ENCODE measurements around the gene VCPKMT. TPM values are rescaled to one million over a fixed set of nuclear protein-coding genes. Genes with fewer than 3 reads are reported as not detected.

The VCPKMT gene
- total and polyA plus RNA-seq, 4 donors, result 2.6 to 5.0 (median 2.9) TPM

DNA sequence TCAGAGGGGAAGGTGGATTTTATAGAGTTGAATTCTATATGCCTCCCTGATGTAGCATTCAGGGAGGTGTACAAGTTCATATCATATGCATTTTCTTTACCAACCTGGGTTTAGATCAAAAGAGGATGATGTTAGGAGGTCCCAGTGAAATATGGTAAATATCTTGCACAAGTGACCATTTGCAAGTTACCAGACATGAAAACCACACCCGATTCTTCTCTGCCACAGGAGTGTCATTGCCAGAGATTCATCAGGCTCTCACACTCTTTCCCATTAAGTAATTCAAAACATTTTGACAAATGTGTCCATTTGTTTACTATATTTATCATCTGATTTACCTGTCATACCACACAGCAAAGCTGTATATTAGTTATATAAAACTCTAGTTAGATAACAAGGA is 44.0 kb downstream of the VCPKMT start:
- Histone ChIP-seq H3K27me3 (ENCODE audit: control insufficient read depth in 4 of 4, insufficient read depth in 4 of 4, low read length in 3 of 4) (no peaks in the 10 kb centered on the region), H3K4me1 (ENCODE audit: control insufficient read depth in 4 of 4, insufficient read depth in 4 of 4, low read length in 3 of 4) (no peaks in the 10 kb centered on the region), H3K27ac (ENCODE audit: low read depth in 1 of 2, low read length in 2 of 2) (no peak overlapping the region), H3K4me3 (ENCODE audit: low read depth in 1 of 3, low read length in 3 of 3) (no peak overlapping the region), H3K9ac (ENCODE audit: low read depth in 1 of 2, low read length in 2 of 2) (no peak overlapping the region), H3K36me3 (ENCODE audit: control insufficient read depth in 4 of 4, insufficient read depth in 3 of 4, low read depth in 1 of 4, low read length in 3 of 4) (no peaks in the 10 kb centered on the region), H3K9me3 (ENCODE audit: control insufficient read depth in 4 of 4, low read length in 3 of 4) (no peaks in the 10 kb centered on the region)
- 47% methylated on average over 1 of the region's 1 CpG for WGBS
- TF ChIP-seq RXRA (IDR thresholded peaks at IDR 0.05), result no peak
- no peak for TF ChIP-seq JUND (IDR thresholded peaks at IDR 0.05)
- TF ChIP-seq, protein P1, sequence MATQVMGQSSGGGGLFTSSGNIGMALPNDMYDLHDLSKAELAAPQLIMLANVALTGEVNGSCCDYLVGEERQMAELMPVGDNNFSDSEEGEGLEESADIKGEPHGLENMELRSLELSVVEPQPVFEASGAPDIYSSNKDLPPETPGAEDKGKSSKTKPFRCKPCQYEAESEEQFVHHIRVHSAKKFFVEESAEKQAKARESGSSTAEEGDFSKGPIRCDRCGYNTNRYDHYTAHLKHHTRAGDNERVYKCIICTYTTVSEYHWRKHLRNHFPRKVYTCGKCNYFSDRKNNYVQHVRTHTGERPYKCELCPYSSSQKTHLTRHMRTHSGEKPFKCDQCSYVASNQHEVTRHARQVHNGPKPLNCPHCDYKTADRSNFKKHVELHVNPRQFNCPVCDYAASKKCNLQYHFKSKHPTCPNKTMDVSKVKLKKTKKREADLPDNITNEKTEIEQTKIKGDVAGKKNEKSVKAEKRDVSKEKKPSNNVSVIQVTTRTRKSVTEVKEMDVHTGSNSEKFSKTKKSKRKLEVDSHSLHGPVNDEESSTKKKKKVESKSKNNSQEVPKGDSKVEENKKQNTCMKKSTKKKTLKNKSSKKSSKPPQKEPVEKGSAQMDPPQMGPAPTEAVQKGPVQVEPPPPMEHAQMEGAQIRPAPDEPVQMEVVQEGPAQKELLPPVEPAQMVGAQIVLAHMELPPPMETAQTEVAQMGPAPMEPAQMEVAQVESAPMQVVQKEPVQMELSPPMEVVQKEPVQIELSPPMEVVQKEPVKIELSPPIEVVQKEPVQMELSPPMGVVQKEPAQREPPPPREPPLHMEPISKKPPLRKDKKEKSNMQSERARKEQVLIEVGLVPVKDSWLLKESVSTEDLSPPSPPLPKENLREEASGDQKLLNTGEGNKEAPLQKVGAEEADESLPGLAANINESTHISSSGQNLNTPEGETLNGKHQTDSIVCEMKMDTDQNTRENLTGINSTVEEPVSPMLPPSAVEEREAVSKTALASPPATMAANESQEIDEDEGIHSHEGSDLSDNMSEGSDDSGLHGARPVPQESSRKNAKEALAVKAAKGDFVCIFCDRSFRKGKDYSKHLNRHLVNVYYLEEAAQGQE (IDR thresholded peaks at IDR 0.05), result no peak
- no peak for TF ChIP-seq CTCF (IDR thresholded peaks at IDR 0.05; ENCODE audit: low read depth, low read length, missing input control)
- TF ChIP-seq FOXA2 (IDR thresholded peaks at IDR 0.05), result no peak
- TF ChIP-seq HNF4A (conservative IDR thresholded peaks at IDR 0.05), result no peak
- TF ChIP-seq GABPA (IDR thresholded peaks at IDR 0.05 in 1 of 2, conservative IDR thresholded peaks at IDR 0.05 in 1 of 2), result no peak
- no peak for TF ChIP-seq SP1 (IDR thresholded peaks at IDR 0.05)
- TF ChIP-seq ZBTB33 (IDR thresholded peaks at IDR 0.05), result no peak
- TF ChIP-seq TAF1 (conservative IDR thresholded peaks at IDR 0.05), result no peak
- TF ChIP-seq EGR1 (IDR thresholded peaks at IDR 0.05; ENCODE audit: low read depth in 2 of 2), result no peak
- no peak for TF ChIP-seq FOXA1 (IDR thresholded peaks at IDR 0.05)
- TF ChIP-seq YY1 (IDR thresholded peaks at IDR 0.05), result no peak
- DNase-seq (ENCODE audit: low spot score), result no peak

- Histone ChIP-seq H3K4me1 (ENCODE audit: control insufficient read depth in 4 of 4, insufficient read depth in 4 of 4, low read length in 3 of 4) (no peaks in the 10 kb centered on the region), H3K4me3 (ENCODE audit: low read depth in 1 of 3, low read length in 3 of 3) (no peak overlapping the region), H3K9me3 (ENCODE audit: control insufficient read depth in 4 of 4, low read length in 3 of 4) (no peaks in the 10 kb centered on the region), H3K27ac (ENCODE audit: low read depth in 1 of 2, low read length in 2 of 2) (no peak overlapping the region), H3K27me3 (ENCODE audit: control insufficient read depth in 4 of 4, insufficient read depth in 4 of 4, low read length in 3 of 4) (no peaks in the 10 kb centered on the region), H3K9ac (ENCODE audit: low read depth in 1 of 2, low read length in 2 of 2) (no peak overlapping the region), H3K36me3 (ENCODE audit: control insufficient read depth in 4 of 4, insufficient read depth in 3 of 4, low read depth in 1 of 4, low read length in 3 of 4) (no peaks in the 10 kb centered on the region)
- WGBS, result 88% methylated on average over 13 of the region's 13 CpGs
- TF ChIP-seq YY1 (IDR thresholded peaks at IDR 0.05) (no peak), MAX (IDR thresholded peaks at IDR 0.05) (no peak), CTCF (IDR thresholded peaks at IDR 0.05; ENCODE audit: low read depth, low read length, missing input control) (no peak), HNF4A (conservative IDR thresholded peaks at IDR 0.05) (no peak), HNF4G (IDR thresholded peaks at IDR 0.05) (no peak), FOXA2 (IDR thresholded peaks at IDR 0.05) (no peak), NR2F2 (IDR thresholded peaks at IDR 0.05) (no peak)
- no peak for DNase-seq (ENCODE audit: low spot score)
These were observed 45.4 kb downstream of the VCPKMT start for GRCh38 chr14:50070840-50071548.

Data from liver (tissue), 9 donors.